Stimulated activated CD4-positive, alpha-beta T cell treated with anti-CD3 and anti-CD28 coated beads, Interleukin-1b, Interleukin-23, amount 100 ng/mL, for 24 hours (primary cell): ENCODE results near the gene SNRNP25.

ENCODE experiments used
- DNase-seq, 4 experiments: peaks; one replicate each; pipeline ENCODE4 v3.0.0-alpha.2; 2020; ENCODE audit warnings: low read depth in 4 of 4, low spot score in 1 of 4

SNRNP25 gene

GRCh38 chr16:100989-101388 lies 47.4 kb downstream of the SNRNP25 start:
- DNase-seq, result no peak

GRCh38 chr16:101586-101985 lies 48.0 kb downstream of the SNRNP25 start:
- no peak for DNase-seq

GRCh38 chr16:102060-102855 lies 48.6 kb downstream of the SNRNP25 start:
- no peak for DNase-seq

DNA sequence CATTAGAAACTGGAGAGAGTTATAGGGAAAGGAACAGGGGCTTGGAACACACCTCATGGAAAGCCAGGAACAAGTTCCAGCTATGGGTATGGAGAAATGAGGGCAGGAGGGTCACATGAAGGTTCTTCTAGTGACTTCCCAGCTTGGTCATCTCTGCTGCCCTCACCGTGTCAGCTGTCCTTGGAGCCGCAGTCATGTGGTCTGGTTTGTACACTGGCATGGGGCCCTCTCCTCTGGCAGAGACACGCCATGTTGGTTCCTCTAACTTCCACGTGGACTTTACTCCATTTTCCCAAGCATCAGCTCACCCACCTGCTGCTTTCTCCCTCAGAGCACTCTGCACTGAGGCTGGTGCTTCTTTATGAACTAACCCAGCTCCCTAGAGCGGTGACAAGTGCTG lies 50.7 kb downstream of the SNRNP25 start:
- no peak for DNase-seq

DNA sequence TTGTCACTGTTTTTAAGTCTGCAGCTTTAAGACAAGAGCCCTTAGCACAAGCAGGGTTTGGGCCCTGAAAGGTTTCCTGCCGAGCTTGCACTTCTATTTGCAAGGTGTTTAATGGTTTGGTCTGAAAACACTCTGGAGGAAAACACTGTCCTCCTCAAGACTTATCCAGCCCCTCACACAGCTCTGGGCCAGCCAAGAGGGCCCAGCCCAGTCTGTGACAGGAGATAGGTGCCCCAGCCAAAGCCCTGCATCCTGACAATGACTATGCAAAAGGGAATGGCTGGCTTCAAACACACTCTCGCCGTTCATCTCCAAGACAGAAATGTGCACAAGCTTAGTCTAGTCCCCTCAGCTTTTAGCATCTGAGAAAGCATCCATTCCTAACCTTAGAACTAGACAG lies 51.3 kb downstream of the SNRNP25 start:
- no peak for DNase-seq

DNA sequence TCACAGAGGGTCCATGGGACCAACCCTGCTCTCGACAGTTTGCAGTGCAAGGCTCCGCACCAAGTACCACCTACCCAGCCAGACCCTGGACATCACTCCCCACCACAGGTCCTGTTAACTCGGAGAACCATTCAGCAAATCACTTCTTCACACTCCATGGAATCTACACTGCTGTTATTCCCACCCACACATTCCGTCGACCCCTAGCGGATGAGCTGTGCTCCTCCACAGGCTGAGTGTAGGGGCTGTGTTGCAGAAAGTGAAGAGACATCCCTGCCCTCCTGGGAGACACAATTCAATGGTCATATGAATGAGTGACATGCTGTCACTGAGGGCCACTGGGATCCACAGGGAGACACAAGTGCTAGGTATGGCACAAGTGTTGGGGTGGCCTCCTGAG lies 51.9 kb downstream of the SNRNP25 start:
- DNase-seq, result no peak

DNA sequence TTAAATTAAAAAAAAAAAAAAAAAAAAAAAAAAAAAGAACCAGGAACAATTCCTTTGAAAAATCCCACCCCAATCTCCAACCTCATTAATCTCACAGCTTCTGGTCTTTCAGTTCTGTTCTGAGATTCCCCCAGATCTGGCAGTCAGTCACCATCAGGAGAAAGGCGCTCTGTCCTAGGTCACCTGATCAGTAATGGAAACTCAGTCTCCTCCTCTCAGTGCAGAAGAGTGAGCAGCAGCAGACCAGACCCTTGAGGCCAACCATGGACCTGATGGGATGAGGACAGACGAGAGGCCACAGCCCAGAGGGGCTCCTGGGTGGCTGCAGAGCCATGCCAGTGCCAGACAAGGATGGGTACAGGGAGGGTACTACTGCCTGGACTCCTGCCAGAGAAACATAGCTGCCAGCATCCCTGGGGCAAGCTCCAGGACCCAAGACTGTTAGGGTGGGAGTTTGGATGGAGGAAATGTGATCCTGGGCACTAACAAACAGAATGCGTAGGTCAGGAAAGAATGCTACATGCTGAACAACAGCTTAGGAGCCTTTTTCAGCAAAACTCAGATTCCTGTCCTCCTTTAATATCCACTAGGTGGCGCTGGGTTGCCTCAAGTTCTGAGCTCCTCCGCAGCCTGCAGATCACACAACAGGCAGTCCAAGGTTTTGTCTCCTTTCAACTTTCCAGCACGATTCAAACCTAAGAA lies 53.1 kb downstream of the SNRNP25 start:
- peak in 1 of 4 experiments; percentile 17 for DNase-seq
